RWPE2 (cell line): ENCODE measurements around the gene GGA3.
"Not testable (repeated sequence)": the region's sequence is repeated elsewhere in the genome, so short reads cannot be mapped to it uniquely, and the experiment has no call there.

Experiments
- ATAC-seq: fragments of 200-7000 bp; cut with Tn5 transposase; 3 replicates; pipeline ENCODE4 v1.9.1; 2021; ENCODE audit warnings: low read depth
- DNase-seq: peaks from one replicate; pipeline ENCODE4 v3.0.0-alpha.2; 2020; ENCODE audit warnings: low spot score
- H3K27ac ChIP-seq: fragments of 450-650 bp; 2 replicates; pipeline ENCODE4 v1.5.1; 2017; ENCODE audit warnings: mild to moderate bottlenecking; ENCODE audit not compliant: poor library complexity, severe bottlenecking
- H3K27me3 ChIP-seq: fragments of 250-450 bp; sonication (Bioruptor Pico); 2 replicates; pipeline ENCODE4 v1.5.1; 2021; ENCODE audit warnings: mild to moderate bottlenecking, moderate library complexity; ENCODE audit not compliant: insufficient read depth, poor library complexity, severe bottlenecking
- H3K36me3 ChIP-seq: fragments of 250-450 bp; sonication (Bioruptor Pico); 2 replicates; pipeline ENCODE4 v1.5.1; 2020; ENCODE audit warnings: low read depth, mild to moderate bottlenecking, moderate library complexity
- H3K4me1 ChIP-seq: fragments of 250-450 bp; sonication (Bioruptor Pico); 2 replicates; pipeline ENCODE4 v1.5.1; 2021; ENCODE audit warnings: mild to moderate bottlenecking, moderate library complexity; ENCODE audit not compliant: insufficient read depth, poor library complexity, severe bottlenecking
- H3K4me3 ChIP-seq: fragments of 250-450 bp; sonication (Bioruptor Pico); 2 replicates; pipeline ENCODE4 v1.5.1; 2021; ENCODE audit warnings: mild to moderate bottlenecking, moderate library complexity; ENCODE audit not compliant: severe bottlenecking
- H3K9me3 ChIP-seq: fragments of 250-450 bp; sonication (Bioruptor Pico); 2 replicates; pipeline ENCODE4 v1.5.1; 2021; ENCODE audit warnings: mild to moderate bottlenecking, moderate library complexity; ENCODE audit not compliant: severe bottlenecking
- TF ChIP-seq, protein P1 (sequence below): fragments of 450-650 bp; IDR thresholded peaks from one replicate; pipeline ENCODE4 v1.5.1; 2017; ENCODE audit warnings: mild to moderate bottlenecking, moderate library complexity; ENCODE audit not compliant: poor library complexity, severe bottlenecking

GGA3 gene

DNA sequence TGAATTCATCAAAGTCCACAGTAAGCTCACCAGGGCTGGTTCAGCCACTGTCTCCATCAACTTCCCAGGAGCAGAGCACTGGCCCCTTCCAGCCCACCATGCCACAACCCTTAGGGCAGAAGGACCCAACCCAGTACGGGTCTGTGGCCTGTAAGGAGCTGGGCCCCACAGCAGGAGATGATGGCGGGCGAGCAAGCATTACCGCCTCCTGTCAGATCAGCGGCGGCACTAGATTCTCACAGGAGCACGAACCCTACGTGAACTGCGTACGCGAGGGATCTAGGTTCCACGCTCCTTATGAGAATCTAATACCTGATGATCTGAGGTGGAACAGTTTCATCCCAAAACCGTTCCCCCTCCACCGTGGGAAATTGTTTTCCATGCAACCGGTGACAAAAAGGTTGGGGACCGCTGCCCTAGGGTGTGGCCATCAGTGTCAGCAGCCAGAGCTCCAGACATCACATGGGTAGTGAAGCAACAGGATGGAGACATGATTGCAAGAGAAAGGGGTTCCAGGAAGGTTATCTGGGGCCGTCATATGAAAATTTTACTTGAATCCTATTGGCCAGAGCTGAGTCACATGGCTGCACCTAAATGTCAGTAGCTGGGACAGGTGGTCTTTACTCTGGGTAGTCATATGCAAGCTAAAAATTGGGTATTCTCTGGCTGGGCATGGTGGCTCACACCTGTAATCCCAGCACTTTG, 40.2 kb upstream of the GGA3 start:
- Histone ChIP-seq H3K9me3 (no peaks in the 10 kb centered on the region), H3K36me3 (no peaks in the 10 kb centered on the region), H3K27me3 (no peaks in the 10 kb centered on the region), H3K4me1 (no peaks in the 10 kb centered on the region), H3K27ac (no peak overlapping the region), H3K4me3 (no peak overlapping the region)
- TF ChIP-seq, protein P1, sequence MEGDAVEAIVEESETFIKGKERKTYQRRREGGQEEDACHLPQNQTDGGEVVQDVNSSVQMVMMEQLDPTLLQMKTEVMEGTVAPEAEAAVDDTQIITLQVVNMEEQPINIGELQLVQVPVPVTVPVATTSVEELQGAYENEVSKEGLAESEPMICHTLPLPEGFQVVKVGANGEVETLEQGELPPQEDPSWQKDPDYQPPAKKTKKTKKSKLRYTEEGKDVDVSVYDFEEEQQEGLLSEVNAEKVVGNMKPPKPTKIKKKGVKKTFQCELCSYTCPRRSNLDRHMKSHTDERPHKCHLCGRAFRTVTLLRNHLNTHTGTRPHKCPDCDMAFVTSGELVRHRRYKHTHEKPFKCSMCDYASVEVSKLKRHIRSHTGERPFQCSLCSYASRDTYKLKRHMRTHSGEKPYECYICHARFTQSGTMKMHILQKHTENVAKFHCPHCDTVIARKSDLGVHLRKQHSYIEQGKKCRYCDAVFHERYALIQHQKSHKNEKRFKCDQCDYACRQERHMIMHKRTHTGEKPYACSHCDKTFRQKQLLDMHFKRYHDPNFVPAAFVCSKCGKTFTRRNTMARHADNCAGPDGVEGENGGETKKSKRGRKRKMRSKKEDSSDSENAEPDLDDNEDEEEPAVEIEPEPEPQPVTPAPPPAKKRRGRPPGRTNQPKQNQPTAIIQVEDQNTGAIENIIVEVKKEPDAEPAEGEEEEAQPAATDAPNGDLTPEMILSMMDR: no peak
- ATAC-seq: no peak
- DNase-seq: no peak

DNA sequence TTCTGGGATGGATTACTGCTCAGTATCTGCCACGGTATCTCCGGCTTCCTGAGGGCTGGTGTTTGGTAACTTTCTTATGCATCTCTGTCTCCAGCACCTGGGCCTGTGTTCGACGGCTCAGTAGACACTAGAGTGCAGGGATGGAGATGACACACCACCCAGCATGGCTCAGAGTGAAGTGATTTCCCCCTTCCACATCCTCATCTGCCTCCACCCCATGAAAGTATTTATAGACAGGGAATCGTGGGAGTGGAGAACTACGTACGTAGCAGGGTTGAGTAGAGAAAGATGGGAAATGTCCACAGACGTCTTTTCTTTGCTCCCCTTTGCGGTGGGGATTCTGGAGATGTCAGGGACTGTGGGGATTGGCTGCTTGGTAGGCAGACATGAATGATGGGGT, 39.6 kb upstream of the GGA3 start:
- no peak overlapping the region for H3K27ac ChIP-seq
- H3K4me1 ChIP-seq: no peaks in the 10 kb centered on the region
- DNase-seq (no peak), ATAC-seq (no peak)
- H3K27me3 ChIP-seq: no peaks in the 10 kb centered on the region
- H3K9me3 ChIP-seq: no peaks in the 10 kb centered on the region
- no peak overlapping the region for H3K4me3 ChIP-seq
- TF ChIP-seq, protein P1: no peak
- no peaks in the 10 kb centered on the region for H3K36me3 ChIP-seq

DNA sequence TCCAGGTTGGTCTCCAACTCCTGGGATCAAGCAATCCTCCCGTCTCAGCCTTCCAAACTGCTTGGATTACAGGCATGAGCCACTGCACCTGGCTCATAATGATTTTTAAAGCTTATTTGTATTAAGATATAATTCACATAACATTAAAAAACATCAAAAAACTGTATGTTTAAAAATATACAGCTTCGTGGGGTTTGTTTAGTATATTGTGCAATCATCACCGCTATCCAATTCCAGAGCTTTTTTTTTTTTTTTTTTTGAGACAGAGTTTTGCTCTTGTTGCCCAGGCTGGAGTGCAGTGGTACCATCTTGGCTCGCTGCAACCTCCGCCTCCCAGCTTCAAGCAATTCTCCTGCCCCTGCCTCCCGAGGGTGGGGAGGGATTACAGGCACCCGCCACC, 38.9 kb upstream of the GGA3 start:
- no peaks in the 10 kb centered on the region for H3K9me3 ChIP-seq
- TF ChIP-seq, protein P1: no peak
- no peaks in the 10 kb centered on the region for H3K36me3 ChIP-seq
- no peak for ATAC-seq
- no peaks in the 10 kb centered on the region for H3K4me1 ChIP-seq
- no peak overlapping the region for H3K27ac ChIP-seq
- no peak overlapping the region for H3K4me3 ChIP-seq
- H3K27me3 ChIP-seq: no peaks in the 10 kb centered on the region
- DNase-seq: no peak

DNA sequence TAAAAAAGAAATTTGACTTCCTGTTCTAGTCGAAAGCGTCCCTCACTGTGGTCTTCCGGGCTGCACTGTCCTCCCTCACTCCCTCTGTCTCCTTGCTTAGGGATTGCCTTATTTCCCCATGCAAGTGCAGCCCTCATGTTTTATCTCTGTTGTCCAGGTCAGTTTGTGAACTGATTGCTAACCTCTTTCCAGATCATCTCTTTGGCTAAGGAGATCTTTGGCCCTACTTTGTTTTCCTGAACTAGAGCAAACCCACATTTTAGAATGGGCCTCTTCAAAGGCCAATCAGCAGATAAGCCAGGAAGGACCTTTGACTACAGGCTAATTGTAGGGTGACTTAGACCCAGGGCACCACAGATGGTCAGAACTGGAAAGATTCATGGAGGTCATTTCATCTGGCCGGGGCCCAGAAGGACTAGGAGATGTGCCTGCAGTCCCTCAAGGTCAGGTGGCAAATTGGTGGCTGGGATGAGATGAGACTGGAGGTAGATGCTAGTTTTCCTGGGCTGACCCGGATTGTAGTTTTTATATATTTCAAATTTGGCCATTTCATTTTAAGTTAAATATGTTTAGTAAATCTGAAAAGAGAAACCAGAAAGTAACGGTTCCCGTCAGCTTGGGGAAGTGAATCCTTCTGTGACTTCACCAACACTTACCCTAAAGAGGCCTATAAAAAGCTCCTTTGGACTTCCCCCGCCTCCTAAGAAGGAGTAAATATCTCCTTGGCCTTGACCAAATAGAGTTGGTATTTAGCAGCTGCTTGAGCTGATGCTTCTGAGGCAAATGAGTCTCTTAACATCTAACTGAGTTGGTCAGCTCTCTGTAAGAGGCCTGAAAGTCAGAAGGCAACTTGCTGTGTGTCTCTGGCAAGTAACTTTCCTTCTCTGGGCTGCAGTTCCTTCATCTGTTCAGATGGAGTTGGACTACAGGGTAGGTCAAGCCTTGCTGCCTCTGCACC, 34.1 kb upstream of the GGA3 start:
- no peaks in the 10 kb centered on the region for H3K27me3 ChIP-seq
- no peak for ATAC-seq

DNA sequence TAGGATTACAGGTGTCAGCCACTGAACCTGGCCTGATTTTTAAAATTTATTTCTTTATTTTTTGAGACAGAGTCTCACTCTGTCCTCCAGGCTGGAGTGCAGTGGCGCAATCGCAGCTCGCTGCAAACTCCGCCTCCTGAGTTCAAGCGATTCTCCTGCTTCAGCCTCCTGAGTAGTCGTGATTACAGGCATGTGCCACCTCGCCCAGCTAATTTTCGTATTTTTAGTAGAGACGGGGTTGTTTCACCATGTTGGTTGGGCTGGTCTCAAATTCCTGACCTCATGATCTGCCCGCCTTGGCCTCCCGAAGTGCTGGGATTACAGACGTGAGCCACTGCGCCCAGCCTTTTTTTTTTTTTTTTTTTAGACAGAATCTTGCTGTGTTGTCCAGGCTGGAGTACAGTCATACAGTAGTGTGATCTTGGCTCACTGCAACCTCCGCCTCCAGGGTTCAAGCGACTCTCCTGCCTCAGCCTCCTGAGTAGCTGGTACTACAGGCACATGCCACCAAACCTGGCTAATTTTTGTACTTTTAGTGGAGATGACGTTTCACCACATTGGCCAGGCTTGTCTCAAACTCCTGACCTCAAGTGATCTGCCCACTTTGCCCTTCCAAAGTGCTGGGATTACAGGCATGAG, 31.5 kb upstream of the GGA3 start:
- not testable (repeated sequence) for DNase-seq, H3K9me3 ChIP-seq, H3K4me1 ChIP-seq, H3K27me3 ChIP-seq, H3K36me3 ChIP-seq, H3K4me3 ChIP-seq, H3K27ac ChIP-seq, ATAC-seq

More for the DNA sequence above, 34.1 kb upstream of the GGA3 start:
- DNase-seq: no peak
- Histone ChIP-seq H3K27ac (no peak overlapping the region), H3K36me3 (no peaks in the 10 kb centered on the region), H3K4me1 (no peaks in the 10 kb centered on the region), H3K4me3 (no peak overlapping the region), H3K9me3 (no peaks in the 10 kb centered on the region)
- TF ChIP-seq, protein P1: no peak
